HEK293 (cell line): ENCODE measurements around the gene LNX1.

Source experiments
- CTCF ChIA-PET: fragments of 350-600 bp; formaldehyde crosslinking; extraction: SDS; loops from one replicate; lab custom pipeline; 2021; ENCODE audit warnings: antibody characterized with exemption; lab: Yijun Ruan, JAX
- POLR2A ChIA-PET: fragments of 300-600 bp; formaldehyde crosslinking; extraction: SDS; loops from one replicate; lab custom pipeline; 2020; ENCODE audit warnings: antibody characterized with exemption, inconsistent platforms; lab: Yijun Ruan, JAX
- H3K27ac ChIP-seq: fragments of 200-500 bp; sonication (Bioruptor generic); 2 replicates; pipeline ENCODE4 v1.5.1; 2014; ENCODE audit warnings: low read depth, low read length, control low read depth, inconsistent platforms; ENCODE audit errors: extremely low read depth
- H3K36me3 ChIP-seq, 2 experiments: fragments of 200-500 bp in 1 of 2; sonication (Bioruptor generic) in 1 of 2; 1 replicate in 1 of 2; 2 replicates in 1 of 2; pipeline ENCODE4 v1.5.1; 2014 to 2017; ENCODE audit warnings: inconsistent platforms in 2 of 2, low read length in 2 of 2; ENCODE audit not compliant: control insufficient read depth in 2 of 2, insufficient read depth in 1 of 2
- H3K4me1 ChIP-seq: fragments of 200-500 bp; sonication (Bioruptor generic); 2 replicates; pipeline ENCODE4 v1.5.1; 2014; ENCODE audit warnings: mild to moderate bottlenecking, low read length, inconsistent platforms; ENCODE audit not compliant: control insufficient read depth, insufficient read depth
- H3K4me3 ChIP-seq: 2 replicates; pipeline ENCODE4 v1.5.1; 2011; ENCODE audit warnings: low read depth, mild to moderate bottlenecking, control low read depth, low read length, moderate library complexity
- H3K9me3 ChIP-seq: fragments of 200-500 bp; sonication (Bioruptor generic); 2 replicates; pipeline ENCODE4 v1.5.1; 2014; ENCODE audit warnings: low read depth, low read length, inconsistent platforms; ENCODE audit not compliant: control insufficient read depth, insufficient read depth
- BCL11B ChIP-seq: fragments of 450-650 bp; formaldehyde crosslinking; IDR thresholded peaks from 2 replicates; pipeline ENCODE4 v1.5.1; 2016; ENCODE audit warnings: low read depth, missing biosample characterization, missing genetic modification characterization
- EGR2 ChIP-seq: fragments of 450-650 bp; formaldehyde crosslinking; IDR thresholded peaks from 2 replicates; pipeline ENCODE4 v1.5.1; 2016; ENCODE audit warnings: low read depth, missing biosample characterization, missing genetic modification characterization
- HOXA7 ChIP-seq: sonication (generic); formaldehyde crosslinking; IDR thresholded peaks from 2 replicates; pipeline ENCODE4 v1.8.1; 2022; ENCODE audit warnings: missing genetic modification reagents, borderline replicate concordance
- KLF7 ChIP-seq: fragments of 450-650 bp; formaldehyde crosslinking; IDR thresholded peaks from 2 replicates; pipeline ENCODE4 v1.5.1; 2016; ENCODE audit warnings: missing biosample characterization, missing genetic modification characterization, borderline replicate concordance
- YY2 ChIP-seq: fragments of 450-650 bp; formaldehyde crosslinking; IDR thresholded peaks from 2 replicates; pipeline ENCODE4 v1.5.1; 2016; ENCODE audit warnings: missing biosample characterization, missing genetic modification characterization
- ZBTB6 ChIP-seq: fragments of 450-650 bp; formaldehyde crosslinking; IDR thresholded peaks from 2 replicates; pipeline ENCODE4 v1.5.1; 2017; ENCODE audit warnings: missing biosample characterization, missing genetic modification characterization
- ZNF148 ChIP-seq: fragments of 450-650 bp; formaldehyde crosslinking; IDR thresholded peaks from 2 replicates; pipeline ENCODE4 v1.5.0; 2017; ENCODE audit warnings: missing biosample characterization, missing genetic modification characterization, borderline replicate concordance
- ZNF426 ChIP-seq: fragments of 450-650 bp; formaldehyde crosslinking; IDR thresholded peaks from 2 replicates; pipeline ENCODE4 v1.5.1; 2017; ENCODE audit warnings: missing biosample characterization, missing genetic modification characterization, mild to moderate bottlenecking, inconsistent platforms, moderate library complexity
- ZNF513 ChIP-seq: fragments of 450-650 bp; IDR thresholded peaks from 2 replicates; pipeline ENCODE4 v1.5.1; 2018; ENCODE audit warnings: missing biosample characterization, missing genetic modification characterization
- ZNF514 ChIP-seq: fragments of 450-650 bp; formaldehyde crosslinking; IDR thresholded peaks from 2 replicates; pipeline ENCODE4 v1.5.1; 2016; ENCODE audit warnings: missing biosample characterization, missing genetic modification characterization
- ZNF521 ChIP-seq: fragments of 450-650 bp; formaldehyde crosslinking; IDR thresholded peaks from 2 replicates; pipeline ENCODE4 v1.5.1; 2017; ENCODE audit warnings: missing biosample characterization, mild to moderate bottlenecking, missing genetic modification characterization
- ZNF560 ChIP-seq: fragments of 450-650 bp; formaldehyde crosslinking; IDR thresholded peaks from 2 replicates; pipeline ENCODE4 v1.5.1; 2017; ENCODE audit warnings: missing biosample characterization, missing genetic modification characterization, borderline replicate concordance
- ZNF561 ChIP-seq: fragments of 450-650 bp; IDR thresholded peaks from 2 replicates; pipeline ENCODE4 v1.5.1; 2018; ENCODE audit warnings: missing biosample characterization, missing genetic modification characterization, borderline replicate concordance
- ZNF658 ChIP-seq: fragments of 450-650 bp; formaldehyde crosslinking; IDR thresholded peaks from 2 replicates; pipeline ENCODE4; 2016; ENCODE audit warnings: missing biosample characterization, missing genetic modification characterization
- ZNF785 ChIP-seq: fragments of 450-650 bp; formaldehyde crosslinking; IDR thresholded peaks from 2 replicates; pipeline ENCODE4 v1.5.1; 2016; ENCODE audit warnings: missing biosample characterization, missing genetic modification characterization
- ZSCAN23 ChIP-seq: fragments of 450-650 bp; formaldehyde crosslinking; IDR thresholded peaks from 2 replicates; pipeline ENCODE4 v1.5.1; 2016; ENCODE audit warnings: missing biosample characterization, missing genetic modification characterization

LNX1 gene

GRCh38 chr4:53477636-53478035 lies 113.7 kb downstream of the LNX1 start:
- TF ChIP-seq ZNF521 (tag by site-specific recombination) (no peak), ZNF560 (tag by site-specific recombination) (no peak), ZNF513 (tag by site-specific recombination) (no peak), ZNF148 (tag by site-specific recombination) (no peak)
- TF ChIP-seq, all 188 proteins: peak for 0
- H3K27ac ChIP-seq: no peak overlapping the region
- no peaks in the 10 kb centered on the region for H3K4me1 ChIP-seq
- POLR2A ChIA-PET: no interaction called here
- CTCF ChIA-PET: interaction anchor here (0.7 to 1.1 kb wide), 3 partner anchors 8 to 373 kb away, joined by 3 to 4 read pairs (median 4); no protein-coding TSS in a partner anchor
- H3K4me3 ChIP-seq: no peak overlapping the region
- peaks cover 0 to 4% of the 10 kb centered on the region in 2 experiments; a peak in 1 of 3 replicates for H3K36me3 ChIP-seq
- no peaks in the 10 kb centered on the region for H3K9me3 ChIP-seq

GRCh38 chr4:53477038-53477565 lies 114.2 kb downstream of the LNX1 start:
- H3K4me3 ChIP-seq: no peak overlapping the region
- ChIA-PET CTCF (interaction anchor here (0.8 to 1.3 kb wide), 3 partner anchors 9 to 17 kb away, joined by 3 to 4 read pairs (median 4); no protein-coding TSS in a partner anchor), POLR2A (no interaction called here)
- H3K9me3 ChIP-seq: no peaks in the 10 kb centered on the region
- no peak for TF ChIP-seq ZNF785 (tag by site-specific recombination)
- no peak for TF ChIP-seq HOXA7 (CRISPR knock-in tag)
- no peak for TF ChIP-seq ZBTB6 (tag by site-specific recombination)
- TF ChIP-seq ZNF514 (tag by site-specific recombination): no peak
- TF ChIP-seq ZNF426 (tag by site-specific recombination): no peak
- TF ChIP-seq KLF7 (tag by site-specific recombination): no peak
- no peak for TF ChIP-seq ZNF658
- TF ChIP-seq ZSCAN23 (tag by site-specific recombination): no peak
- no peak for TF ChIP-seq EGR2 (tag by site-specific recombination)
- TF ChIP-seq YY2: no peak
- no peak for TF ChIP-seq BCL11B (tag by site-specific recombination)
- no peak for TF ChIP-seq ZNF561 (tag by site-specific recombination)
- no peak overlapping the region for H3K27ac ChIP-seq
- H3K36me3 ChIP-seq: peaks cover 0 to 4% of the 10 kb centered on the region in 2 experiments; a peak in 1 of 3 replicates
- no peaks in the 10 kb centered on the region for H3K4me1 ChIP-seq
